ENCODE data around the gene LENEP.

DNA sequence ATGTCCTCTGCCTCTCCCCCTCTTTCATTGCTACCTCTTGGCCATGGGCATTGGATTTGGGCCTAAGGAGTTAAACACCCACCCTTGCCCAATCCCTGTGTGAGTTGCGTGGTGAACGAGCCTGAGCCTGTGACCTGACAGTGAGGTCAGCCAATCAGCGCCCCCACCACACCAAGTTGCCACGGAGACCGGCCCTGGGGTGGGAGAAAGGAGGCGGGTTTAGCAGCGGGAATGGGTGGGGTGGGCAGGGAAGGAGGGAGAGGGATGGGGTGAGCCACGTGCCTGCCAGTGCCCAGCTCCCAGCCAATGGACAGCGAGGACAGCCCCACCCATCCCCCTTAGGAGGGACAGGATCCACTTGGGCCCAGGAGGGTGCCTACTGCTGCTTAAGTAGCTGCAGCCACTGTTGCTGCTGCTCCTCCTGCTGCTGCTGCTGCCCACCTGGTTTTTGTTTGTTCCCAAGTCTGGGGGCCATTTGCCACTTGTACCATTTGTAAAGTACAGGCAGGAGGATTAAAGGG is 18.7 kb downstream of the LENEP start:
- no peak for TF ChIP-seq JUN (IDR thresholded peaks at IDR 0.05; ENCODE audit: low read depth, low read length)
- peak in 1 of 2 experiments; percentile 58; a peak in 1 of 4 replicates for TF ChIP-seq HDAC2 (IDR thresholded peaks at IDR 0.05; ENCODE audit: borderline replicate concordance in 1 of 2, low read depth in 2 of 2, low read length in 2 of 2)
- TF ChIP-seq GABPA (IDR thresholded peaks at IDR 0.05; ENCODE audit: borderline replicate concordance, insufficient read depth, low read length): no peak
- TF ChIP-seq, protein P1, sequence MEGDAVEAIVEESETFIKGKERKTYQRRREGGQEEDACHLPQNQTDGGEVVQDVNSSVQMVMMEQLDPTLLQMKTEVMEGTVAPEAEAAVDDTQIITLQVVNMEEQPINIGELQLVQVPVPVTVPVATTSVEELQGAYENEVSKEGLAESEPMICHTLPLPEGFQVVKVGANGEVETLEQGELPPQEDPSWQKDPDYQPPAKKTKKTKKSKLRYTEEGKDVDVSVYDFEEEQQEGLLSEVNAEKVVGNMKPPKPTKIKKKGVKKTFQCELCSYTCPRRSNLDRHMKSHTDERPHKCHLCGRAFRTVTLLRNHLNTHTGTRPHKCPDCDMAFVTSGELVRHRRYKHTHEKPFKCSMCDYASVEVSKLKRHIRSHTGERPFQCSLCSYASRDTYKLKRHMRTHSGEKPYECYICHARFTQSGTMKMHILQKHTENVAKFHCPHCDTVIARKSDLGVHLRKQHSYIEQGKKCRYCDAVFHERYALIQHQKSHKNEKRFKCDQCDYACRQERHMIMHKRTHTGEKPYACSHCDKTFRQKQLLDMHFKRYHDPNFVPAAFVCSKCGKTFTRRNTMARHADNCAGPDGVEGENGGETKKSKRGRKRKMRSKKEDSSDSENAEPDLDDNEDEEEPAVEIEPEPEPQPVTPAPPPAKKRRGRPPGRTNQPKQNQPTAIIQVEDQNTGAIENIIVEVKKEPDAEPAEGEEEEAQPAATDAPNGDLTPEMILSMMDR (IDR thresholded peaks at IDR 0.05; ENCODE audit: control extremely low read depth in 1 of 3, insufficient read depth in 1 of 3, low read depth in 1 of 3, low read length in 3 of 3): no peak; a peak in 1 of 4 replicates
- 0 out of 2 replicates have a peak, but pooled peaks have one; percentile 56 for TF ChIP-seq TCF12 (IDR thresholded peaks at IDR 0.05; ENCODE audit: low read depth, low read length)
- TF ChIP-seq YY1 (IDR thresholded peaks at IDR 0.05; ENCODE audit: low read depth, low read length): no peak
- TF ChIP-seq RAD21 (IDR thresholded peaks at IDR 0.05 in 1 of 2, conservative IDR thresholded peaks at IDR 0.05 in 1 of 2; ENCODE audit: low read depth in 2 of 2, low read length in 2 of 2): no peak
- TF ChIP-seq, protein P2, sequence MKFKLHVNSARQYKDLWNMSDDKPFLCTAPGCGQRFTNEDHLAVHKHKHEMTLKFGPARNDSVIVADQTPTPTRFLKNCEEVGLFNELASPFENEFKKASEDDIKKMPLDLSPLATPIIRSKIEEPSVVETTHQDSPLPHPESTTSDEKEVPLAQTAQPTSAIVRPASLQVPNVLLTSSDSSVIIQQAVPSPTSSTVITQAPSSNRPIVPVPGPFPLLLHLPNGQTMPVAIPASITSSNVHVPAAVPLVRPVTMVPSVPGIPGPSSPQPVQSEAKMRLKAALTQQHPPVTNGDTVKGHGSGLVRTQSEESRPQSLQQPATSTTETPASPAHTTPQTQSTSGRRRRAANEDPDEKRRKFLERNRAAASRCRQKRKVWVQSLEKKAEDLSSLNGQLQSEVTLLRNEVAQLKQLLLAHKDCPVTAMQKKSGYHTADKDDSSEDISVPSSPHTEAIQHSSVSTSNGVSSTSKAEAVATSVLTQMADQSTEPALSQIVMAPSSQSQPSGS (IDR thresholded peaks at IDR 0.05; ENCODE audit: low read length): no peak
- no peak for TF ChIP-seq EP300 (IDR thresholded peaks at IDR 0.05; ENCODE audit: borderline replicate concordance in 1 of 2, low read depth in 2 of 2, low read length in 2 of 2)
- TF ChIP-seq BACH1 (IDR thresholded peaks at IDR 0.05; ENCODE audit: low read length): peak; percentile 5; the same call in 1 of the 2 replicates
